DMS153 (cell line): ENCODE data around the gene TCAIM.
"Not testable (repeated sequence)": the region's sequence is repeated elsewhere in the genome, so short reads cannot be mapped to it uniquely, and the experiment has no call there.

ENCODE experiments used
- DNase-seq: peaks from one replicate; lab custom pipeline; 2025; lab: John Stamatoyannopoulos, UW

Gene TCAIM

GRCh38 chr3:44343421-44343820 is 4.9 kb downstream of the TCAIM start:
- DNase-seq, result no peak

- DNase-seq, result not testable (repeated sequence)
Observed at GRCh38 chr3:44346590-44346989, 8.0 kb downstream of the TCAIM start.

- no peak for DNase-seq
Observed at GRCh38 chr3:44348993-44349392, 10.4 kb downstream of the TCAIM start.

GRCh38 chr3:44353355-44353924 is 14.9 kb downstream of the TCAIM start:
- no peak for DNase-seq

DNA sequence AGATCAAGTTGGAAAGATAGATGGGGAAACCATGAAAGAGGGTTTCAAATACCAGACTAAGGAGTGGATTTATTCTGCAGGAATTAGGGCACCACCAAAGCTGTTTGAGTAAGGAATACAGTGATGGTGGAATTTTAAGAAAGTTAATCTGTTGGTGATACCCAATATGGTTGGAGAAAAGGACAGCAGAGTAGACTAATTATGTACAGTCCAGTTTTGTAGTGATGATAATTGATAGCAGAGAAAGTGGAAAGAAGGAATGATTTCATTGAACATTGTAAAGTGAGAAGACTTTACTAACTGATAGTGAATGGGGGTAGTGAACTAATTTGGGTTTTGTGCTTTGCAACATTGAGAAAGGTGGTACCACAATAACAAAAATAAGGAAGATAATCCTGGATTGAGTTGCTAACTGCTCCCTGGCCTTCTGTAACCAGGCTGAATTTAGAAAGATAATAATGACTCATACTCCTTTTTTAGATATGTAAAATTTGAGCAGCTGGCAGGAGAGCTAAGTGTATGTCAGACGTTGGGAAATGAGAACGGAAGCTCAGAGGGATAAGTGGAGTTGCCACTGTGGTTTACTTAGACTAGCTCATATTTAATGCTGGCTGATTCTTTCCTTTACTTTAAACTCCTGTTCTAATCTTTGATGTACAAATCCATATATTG is 16.9 kb downstream of the TCAIM start:
- no peak for DNase-seq

- DNase-seq, result no peak
Observed at GRCh38 chr3:44359146-44359751, 20.7 kb downstream of the TCAIM start.

DNA sequence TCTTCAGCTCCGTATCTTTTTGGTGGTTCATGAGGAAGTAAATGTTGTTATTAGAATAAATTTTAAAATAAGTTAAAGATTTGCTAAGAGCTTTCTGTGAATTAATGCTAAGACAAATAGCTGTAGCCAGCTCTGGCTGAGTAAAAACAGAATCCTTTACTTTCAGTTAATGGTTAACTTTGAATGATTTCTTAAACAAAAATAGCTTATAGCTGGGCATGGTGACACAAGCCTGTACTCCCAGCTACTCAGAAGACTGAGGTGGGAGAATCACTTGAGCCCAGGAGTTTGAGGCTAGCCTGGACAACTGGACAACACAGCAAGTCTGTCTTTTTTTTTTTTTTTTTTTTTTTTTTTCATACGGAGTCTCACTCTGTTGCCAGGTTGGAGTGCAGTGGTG is 25.0 kb downstream of the TCAIM start:
- no peak for DNase-seq

DNA sequence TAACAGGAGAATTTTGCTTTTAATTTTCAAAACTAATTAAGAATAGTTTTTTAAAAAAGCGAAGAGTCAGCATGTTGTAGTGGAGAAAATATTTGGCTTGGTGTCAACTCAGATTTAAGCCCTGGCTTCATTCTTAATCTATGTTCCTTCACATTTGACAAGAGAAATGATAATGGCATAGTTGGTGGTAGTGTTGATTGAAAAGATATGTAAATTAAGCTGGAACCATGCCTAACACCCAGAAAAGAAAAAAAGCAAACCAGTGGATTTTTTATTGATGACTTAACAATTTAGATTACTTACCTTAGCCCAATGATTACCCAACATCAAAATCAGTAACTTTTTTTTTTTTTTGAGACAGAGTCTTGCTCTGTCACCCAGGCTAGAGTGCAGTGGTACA is 27.4 kb downstream of the TCAIM start:
- DNase-seq, result no peak

- DNase-seq, result no peak
Observed at GRCh38 chr3:44375450-44375849, 36.9 kb downstream of the TCAIM start.

- no peak for DNase-seq
Observed at GRCh38 chr3:44387404-44387803, 48.8 kb downstream of the TCAIM start.

DNA sequence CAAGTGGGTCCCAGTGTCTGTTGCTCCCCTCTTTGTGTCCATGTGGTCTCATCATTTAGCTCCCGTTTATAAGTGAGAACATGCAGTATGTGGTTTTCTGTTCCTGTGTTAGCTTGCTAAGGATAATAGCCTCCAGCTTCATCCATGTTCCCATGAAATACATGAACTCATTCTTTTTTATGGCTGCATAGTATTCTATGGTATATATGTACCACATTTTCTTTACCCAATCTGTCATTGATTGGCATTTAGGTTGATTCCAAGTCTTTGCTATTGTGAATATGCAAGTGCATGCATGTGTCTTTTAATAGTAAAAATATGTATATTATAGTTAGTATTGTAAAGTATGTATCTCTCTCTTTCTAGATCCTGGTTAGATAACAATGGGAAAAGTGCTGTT is 53.9 kb downstream of the TCAIM start:
- DNase-seq, result no peak

- no peak for DNase-seq
Observed at GRCh38 chr3:44395714-44396113, 57.1 kb downstream of the TCAIM start.

DNA sequence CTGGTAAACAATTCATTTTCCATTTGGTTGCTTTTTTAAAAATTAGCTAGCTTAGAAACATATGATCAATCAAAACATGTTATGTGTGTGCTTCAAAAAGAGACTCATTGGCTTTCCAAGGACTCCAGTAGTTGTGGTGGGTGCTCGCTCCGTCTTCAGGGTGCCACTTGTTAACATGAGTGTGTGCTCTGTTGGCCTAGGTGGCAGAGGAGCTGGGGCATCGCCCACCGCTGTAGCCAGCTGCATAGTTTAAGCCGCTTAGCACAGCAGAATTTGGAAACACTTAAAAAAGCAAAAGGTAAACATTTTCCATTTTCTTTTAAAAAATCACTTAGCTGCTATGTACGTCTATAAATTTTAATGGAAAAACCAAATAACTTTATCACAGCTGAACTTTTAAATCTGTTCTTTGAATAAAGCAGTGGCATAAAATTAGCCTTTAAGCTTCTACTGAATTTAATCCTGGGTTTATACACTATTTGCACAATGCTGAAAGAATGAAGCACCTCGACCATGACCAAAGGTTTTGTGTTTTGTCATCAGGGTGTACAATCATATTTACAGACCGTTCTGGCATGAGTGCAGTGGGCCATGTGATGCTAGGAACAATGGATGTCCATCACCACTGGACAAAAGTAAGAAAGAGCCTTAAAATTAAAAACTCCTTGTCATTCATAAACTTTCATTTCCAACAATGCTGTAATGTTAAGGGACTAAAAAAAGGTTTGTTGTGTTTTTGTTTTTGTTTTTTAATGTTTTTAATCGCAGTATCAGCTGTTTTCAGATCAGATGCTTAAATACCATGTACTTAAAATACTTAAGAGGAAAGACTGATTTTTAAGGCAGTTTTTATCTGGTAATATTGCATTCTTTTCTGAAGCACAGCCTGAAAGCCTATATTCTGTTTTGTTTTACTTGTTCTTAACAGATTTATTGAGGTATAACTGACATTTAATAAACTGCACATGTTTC is 57.9 kb downstream of the TCAIM start:
- DNase-seq, result no peak

DNA sequence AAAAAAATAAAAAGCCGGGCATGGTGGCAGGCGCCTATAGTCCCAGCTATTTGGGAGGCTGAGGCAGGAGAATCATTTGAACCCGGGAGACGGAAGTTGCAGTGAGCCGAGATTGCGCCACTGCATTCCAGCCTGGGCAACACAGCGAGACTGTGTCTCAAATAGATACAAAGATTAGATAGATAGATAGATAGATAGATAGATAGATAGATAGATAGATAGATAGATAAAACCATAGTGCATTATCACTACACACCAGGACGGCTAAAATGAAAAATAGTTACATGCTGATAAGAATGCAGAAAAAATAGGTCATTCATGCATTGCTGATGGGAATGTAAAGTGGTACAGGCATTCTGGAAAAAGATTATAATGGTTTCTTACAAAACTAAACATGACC is 59.7 kb downstream of the TCAIM start:
- not testable (repeated sequence) for DNase-seq

DNA sequence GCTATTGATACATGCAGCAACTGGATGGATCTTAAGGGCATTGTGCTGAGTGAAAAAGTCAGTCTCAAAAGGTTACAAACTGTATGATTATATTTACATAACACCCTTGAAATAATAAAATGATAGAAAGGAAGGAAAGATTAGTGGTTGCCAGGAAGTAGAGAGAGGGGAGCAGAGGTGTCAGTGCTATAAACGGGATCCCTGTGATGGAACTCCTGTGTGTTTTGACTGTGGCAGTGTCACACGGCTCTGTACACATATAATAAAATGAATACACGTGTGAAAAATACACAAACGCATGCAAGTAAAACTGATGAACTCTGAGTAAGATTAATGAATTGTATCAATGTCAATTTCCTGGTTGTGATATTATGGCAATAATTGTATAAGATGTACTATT is 60.3 kb downstream of the TCAIM start:
- DNase-seq, result no peak

GRCh38 chr3:44400771-44401170 is 62.2 kb downstream of the TCAIM start:
- no peak for DNase-seq

GRCh38 chr3:44402548-44402947 is 64.0 kb downstream of the TCAIM start:
- no peak for DNase-seq

GRCh38 chr3:44409640-44410410 is 71.3 kb downstream of the TCAIM start:
- no peak for DNase-seq

DNA sequence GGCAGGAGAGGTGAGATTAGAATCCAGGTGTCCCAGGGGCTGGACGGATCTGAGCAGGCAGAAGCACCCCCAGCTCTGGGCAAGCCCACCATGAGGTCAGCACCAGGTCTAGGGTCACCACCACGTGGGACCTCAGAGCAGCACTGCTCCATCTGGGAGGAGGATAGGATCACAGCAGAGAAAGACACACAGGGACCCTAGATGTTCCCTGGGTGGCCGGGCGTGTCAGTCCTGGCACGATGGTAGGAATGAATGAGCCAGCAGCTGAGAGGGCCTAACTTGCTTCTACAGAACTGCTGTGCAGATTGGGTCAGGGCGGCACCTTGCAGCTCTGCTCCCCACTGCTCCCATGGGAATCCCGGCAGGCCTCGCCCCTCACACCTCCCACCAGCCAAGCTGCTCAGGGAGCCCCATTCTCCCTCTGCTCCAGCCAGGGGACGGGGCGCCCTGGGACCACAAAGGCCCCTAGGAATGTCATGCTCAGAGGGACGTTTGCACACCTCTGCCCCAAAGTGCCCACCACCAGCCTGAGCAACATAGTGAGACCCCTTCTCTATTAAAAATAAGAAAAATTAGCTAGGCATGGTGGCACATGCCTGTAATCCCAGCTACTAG is 72.6 kb downstream of the TCAIM start:
- DNase-seq, result no peak

DNA sequence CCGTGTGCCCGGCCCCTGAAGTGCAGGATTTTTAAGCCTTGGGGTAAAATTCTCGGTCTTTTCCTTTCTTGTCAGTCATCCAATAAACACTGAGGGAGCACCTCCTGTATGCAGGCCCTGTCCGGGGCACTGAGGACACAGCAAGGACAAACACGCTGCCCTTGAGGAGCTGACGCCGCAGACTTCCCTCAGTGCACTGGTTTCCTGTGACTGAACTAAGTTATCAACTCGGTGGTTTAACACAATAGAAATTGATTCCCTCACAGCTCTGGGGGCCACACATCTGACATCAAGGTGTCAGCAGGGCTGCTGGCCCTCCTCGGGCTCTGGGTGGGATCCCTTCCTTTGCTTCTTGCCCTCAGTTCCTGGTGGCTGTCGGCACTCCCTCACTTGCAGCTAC is 73.8 kb downstream of the TCAIM start:
- no peak for DNase-seq

- DNase-seq, result no peak
Observed at GRCh38 chr3:44414517-44415090, 76.0 kb downstream of the TCAIM start.
